Measurements from ENCODE around the gene PITX1.

PITX1 gene

GRCh38 chr5:135069895-135070657 lies 36.0 kb upstream of the PITX1 start:
- peaks cover 60% of the 10 kb centered on the region for H3K27me3 ChIP-seq (ENCODE audit: control insufficient read depth, insufficient read depth, low read length)
- H3K4me3 ChIP-seq (ENCODE audit: low read depth, low read length) = no peak overlapping the region
- no peaks in the 10 kb centered on the region for H3K36me3 ChIP-seq (ENCODE audit: control insufficient read depth, insufficient read depth, low read length)
- peaks cover 9% of the 10 kb centered on the region for H3K4me1 ChIP-seq (ENCODE audit: control insufficient read depth, insufficient read depth, low read length)
- no peaks in the 10 kb centered on the region for H3K9me3 ChIP-seq (ENCODE audit: control insufficient read depth, insufficient read depth, low read depth, low read length)
- H3K27ac ChIP-seq (ENCODE audit: low read depth, low read length) = no peak overlapping the region
- H3K9ac ChIP-seq (ENCODE audit: low read length) = no peak overlapping the region

GRCh38 chr5:135069016-135069770 lies 35.2 kb upstream of the PITX1 start:
- Histone ChIP-seq H3K36me3 (ENCODE audit: control insufficient read depth, insufficient read depth, low read length) (no peaks in the 10 kb centered on the region), H3K4me1 (ENCODE audit: control insufficient read depth, insufficient read depth, low read length) (peaks cover 9% of the 10 kb centered on the region), H3K27me3 (ENCODE audit: control insufficient read depth, insufficient read depth, low read length) (peaks cover 56% of the 10 kb centered on the region), H3K9me3 (ENCODE audit: control insufficient read depth, insufficient read depth, low read depth, low read length) (no peaks in the 10 kb centered on the region), H3K4me3 (ENCODE audit: low read depth, low read length) (no peak overlapping the region), H3K27ac (ENCODE audit: low read depth, low read length) (no peak overlapping the region), H3K9ac (ENCODE audit: low read length) (no peak overlapping the region)

- peaks cover 3% of the 10 kb centered on the region; the same call in 1 of the 2 replicates for H3K4me1 ChIP-seq (ENCODE audit: control insufficient read depth, insufficient read depth, low read length)
- no peak overlapping the region for H3K4me3 ChIP-seq (ENCODE audit: low read depth, low read length)
- no peak overlapping the region for H3K9ac ChIP-seq (ENCODE audit: low read length)
- H3K9me3 ChIP-seq (ENCODE audit: control insufficient read depth, insufficient read depth, low read depth, low read length) = no peaks in the 10 kb centered on the region
- H3K27me3 ChIP-seq (ENCODE audit: control insufficient read depth, insufficient read depth, low read length) = peaks cover 40% of the 10 kb centered on the region
- H3K36me3 ChIP-seq (ENCODE audit: control insufficient read depth, insufficient read depth, low read length) = no peaks in the 10 kb centered on the region
- H3K27ac ChIP-seq (ENCODE audit: low read depth, low read length) = no peak overlapping the region
Observed at GRCh38 chr5:135067587-135067986, 33.6 kb upstream of the PITX1 start.

GRCh38 chr5:135066781-135067180 lies 32.8 kb upstream of the PITX1 start:
- peaks cover 34% of the 10 kb centered on the region for H3K27me3 ChIP-seq (ENCODE audit: control insufficient read depth, insufficient read depth, low read length)

GRCh38 chr5:135065306-135066265 lies 31.6 kb upstream of the PITX1 start:
- H3K9me3 ChIP-seq (ENCODE audit: control insufficient read depth, insufficient read depth, low read depth, low read length) = no peaks in the 10 kb centered on the region
- no peaks in the 10 kb centered on the region for H3K36me3 ChIP-seq (ENCODE audit: control insufficient read depth, insufficient read depth, low read length)
- H3K9ac ChIP-seq (ENCODE audit: low read length) = no peak overlapping the region
- peaks cover 24% of the 10 kb centered on the region for H3K27me3 ChIP-seq (ENCODE audit: control insufficient read depth, insufficient read depth, low read length)
- no peaks in the 10 kb centered on the region; the same call in 1 of the 2 replicates for H3K4me1 ChIP-seq (ENCODE audit: control insufficient read depth, insufficient read depth, low read length)
- H3K4me3 ChIP-seq (ENCODE audit: low read depth, low read length) = no peak overlapping the region
- no peak overlapping the region for H3K27ac ChIP-seq (ENCODE audit: low read depth, low read length)

More at GRCh38 chr5:135066781-135067180, 32.8 kb upstream of the PITX1 start:
- Histone ChIP-seq H3K4me1 (ENCODE audit: control insufficient read depth, insufficient read depth, low read length) (no peaks in the 10 kb centered on the region; the same call in 1 of the 2 replicates), H3K9ac (ENCODE audit: low read length) (no peak overlapping the region), H3K36me3 (ENCODE audit: control insufficient read depth, insufficient read depth, low read length) (no peaks in the 10 kb centered on the region), H3K27ac (ENCODE audit: low read depth, low read length) (no peak overlapping the region), H3K9me3 (ENCODE audit: control insufficient read depth, insufficient read depth, low read depth, low read length) (no peaks in the 10 kb centered on the region), H3K4me3 (ENCODE audit: low read depth, low read length) (no peak overlapping the region)

GRCh38 chr5:135064235-135064570 lies 30.2 kb upstream of the PITX1 start:
- Histone ChIP-seq H3K4me3 (ENCODE audit: low read depth, low read length) (no peak overlapping the region), H3K9me3 (ENCODE audit: control insufficient read depth, insufficient read depth, low read depth, low read length) (no peaks in the 10 kb centered on the region), H3K4me1 (ENCODE audit: control insufficient read depth, insufficient read depth, low read length) (no peaks in the 10 kb centered on the region; the same call in 1 of the 2 replicates), H3K9ac (ENCODE audit: low read length) (no peak overlapping the region), H3K27ac (ENCODE audit: low read depth, low read length) (no peak overlapping the region), H3K36me3 (ENCODE audit: control insufficient read depth, insufficient read depth, low read length) (no peaks in the 10 kb centered on the region), H3K27me3 (ENCODE audit: control insufficient read depth, insufficient read depth, low read length) (peaks cover 15% of the 10 kb centered on the region)

GRCh38 chr5:135063511-135064234 lies 29.6 kb upstream of the PITX1 start:
- Histone ChIP-seq H3K27me3 (ENCODE audit: control insufficient read depth, insufficient read depth, low read length) (peaks cover 15% of the 10 kb centered on the region), H3K4me3 (ENCODE audit: low read depth, low read length) (no peak overlapping the region), H3K36me3 (ENCODE audit: control insufficient read depth, insufficient read depth, low read length) (no peaks in the 10 kb centered on the region), H3K27ac (ENCODE audit: low read depth, low read length) (no peak overlapping the region), H3K9me3 (ENCODE audit: control insufficient read depth, insufficient read depth, low read depth, low read length) (no peaks in the 10 kb centered on the region), H3K4me1 (ENCODE audit: control insufficient read depth, insufficient read depth, low read length) (no peaks in the 10 kb centered on the region; the same call in 1 of the 2 replicates), H3K9ac (ENCODE audit: low read length) (no peak overlapping the region)

- Histone ChIP-seq H3K27me3 (ENCODE audit: control insufficient read depth, insufficient read depth, low read length) (peaks cover 16% of the 10 kb centered on the region), H3K4me3 (ENCODE audit: low read depth, low read length) (no peak overlapping the region), H3K9ac (ENCODE audit: low read length) (no peak overlapping the region), H3K4me1 (ENCODE audit: control insufficient read depth, insufficient read depth, low read length) (no peaks in the 10 kb centered on the region; the same call in 1 of the 2 replicates), H3K27ac (ENCODE audit: low read depth, low read length) (no peak overlapping the region), H3K36me3 (ENCODE audit: control insufficient read depth, insufficient read depth, low read length) (no peaks in the 10 kb centered on the region), H3K9me3 (ENCODE audit: control insufficient read depth, insufficient read depth, low read depth, low read length) (no peaks in the 10 kb centered on the region)
Observed at GRCh38 chr5:135063056-135063445, 29.0 kb upstream of the PITX1 start.

- Histone ChIP-seq H3K4me1 (ENCODE audit: control insufficient read depth, insufficient read depth, low read length) (no peaks in the 10 kb centered on the region; the same call in 1 of the 2 replicates), H3K9ac (ENCODE audit: low read length) (no peak overlapping the region), H3K27ac (ENCODE audit: low read depth, low read length) (no peak overlapping the region), H3K36me3 (ENCODE audit: control insufficient read depth, insufficient read depth, low read length) (no peaks in the 10 kb centered on the region), H3K9me3 (ENCODE audit: control insufficient read depth, insufficient read depth, low read depth, low read length) (no peaks in the 10 kb centered on the region), H3K27me3 (ENCODE audit: control insufficient read depth, insufficient read depth, low read length) (peaks cover 19% of the 10 kb centered on the region), H3K4me3 (ENCODE audit: low read depth, low read length) (no peak overlapping the region)
Observed at GRCh38 chr5:135062216-135063055, 28.4 kb upstream of the PITX1 start.
